ENCODE measurements around the gene PLD3.

- TF ChIP-seq CTCF (conservative IDR thresholded peaks at IDR 0.05) = no peak
- no peak for TF ChIP-seq EZH2 (IDR thresholded peaks at IDR 0.05; ENCODE audit: low read depth)
Observed at GRCh38 chr19:40326201-40326600, 22.3 kb upstream of the PLD3 start.

Measured in PC-9 (cell line).